HG02981 (cell line): ENCODE data around the gene MIEN1.
"Not testable (repeated sequence)": the region's sequence is repeated elsewhere in the genome, so short reads cannot be mapped to it uniquely, and the experiment has no call there.

Source experiments
- ATAC-seq: cut with Tn5 transposase; IDR thresholded peaks from one replicate; pipeline ENCODE4 v1.9.1; 2021; ENCODE audit warnings: mild to moderate bottlenecking, moderate library complexity; ENCODE audit not compliant: unreplicated experiment

Gene MIEN1

GRCh38 chr17:39719563-39720355, 10.6 kb downstream of the MIEN1 start:
- ATAC-seq = no peak

GRCh38 chr17:39717660-39718059, 12.7 kb downstream of the MIEN1 start:
- no peak for ATAC-seq

GRCh38 chr17:39716879-39717536, 13.3 kb downstream of the MIEN1 start:
- no peak for ATAC-seq

GRCh38 chr17:39716073-39716818, 14.1 kb downstream of the MIEN1 start:
- no peak for ATAC-seq

GRCh38 chr17:39715375-39716072, 14.8 kb downstream of the MIEN1 start:
- no peak for ATAC-seq

- no peak for ATAC-seq
Measured at GRCh38 chr17:39714234-39714633, 16.1 kb downstream of the MIEN1 start.

GRCh38 chr17:39711851-39712250, 18.5 kb downstream of the MIEN1 start:
- no peak for ATAC-seq

- not testable (repeated sequence) for ATAC-seq
Measured at GRCh38 chr17:39711071-39711470, 19.3 kb downstream of the MIEN1 start.

- ATAC-seq = no peak
Measured at GRCh38 chr17:39709998-39710964, 20.1 kb downstream of the MIEN1 start.

GRCh38 chr17:39709319-39709997, 20.9 kb downstream of the MIEN1 start:
- ATAC-seq = no peak

GRCh38 chr17:39706921-39707337, 23.4 kb downstream of the MIEN1 start:
- no peak for ATAC-seq

- ATAC-seq = no peak
Measured at GRCh38 chr17:39706383-39706782, 23.9 kb downstream of the MIEN1 start.

- no peak for ATAC-seq
Measured at GRCh38 chr17:39705786-39706348, 24.5 kb downstream of the MIEN1 start.

- ATAC-seq = no peak
Measured at GRCh38 chr17:39704821-39705551, 25.3 kb downstream of the MIEN1 start.

- ATAC-seq = no peak
Measured at GRCh38 chr17:39703913-39704312, 26.4 kb downstream of the MIEN1 start.

GRCh38 chr17:39702901-39703893, 27.1 kb downstream of the MIEN1 start:
- ATAC-seq = no peak

- ATAC-seq = no peak
Measured at GRCh38 chr17:39701784-39702422, 28.4 kb downstream of the MIEN1 start.
